ENCODE results near the gene ARHGAP10.

The ARHGAP10 gene

DNA sequence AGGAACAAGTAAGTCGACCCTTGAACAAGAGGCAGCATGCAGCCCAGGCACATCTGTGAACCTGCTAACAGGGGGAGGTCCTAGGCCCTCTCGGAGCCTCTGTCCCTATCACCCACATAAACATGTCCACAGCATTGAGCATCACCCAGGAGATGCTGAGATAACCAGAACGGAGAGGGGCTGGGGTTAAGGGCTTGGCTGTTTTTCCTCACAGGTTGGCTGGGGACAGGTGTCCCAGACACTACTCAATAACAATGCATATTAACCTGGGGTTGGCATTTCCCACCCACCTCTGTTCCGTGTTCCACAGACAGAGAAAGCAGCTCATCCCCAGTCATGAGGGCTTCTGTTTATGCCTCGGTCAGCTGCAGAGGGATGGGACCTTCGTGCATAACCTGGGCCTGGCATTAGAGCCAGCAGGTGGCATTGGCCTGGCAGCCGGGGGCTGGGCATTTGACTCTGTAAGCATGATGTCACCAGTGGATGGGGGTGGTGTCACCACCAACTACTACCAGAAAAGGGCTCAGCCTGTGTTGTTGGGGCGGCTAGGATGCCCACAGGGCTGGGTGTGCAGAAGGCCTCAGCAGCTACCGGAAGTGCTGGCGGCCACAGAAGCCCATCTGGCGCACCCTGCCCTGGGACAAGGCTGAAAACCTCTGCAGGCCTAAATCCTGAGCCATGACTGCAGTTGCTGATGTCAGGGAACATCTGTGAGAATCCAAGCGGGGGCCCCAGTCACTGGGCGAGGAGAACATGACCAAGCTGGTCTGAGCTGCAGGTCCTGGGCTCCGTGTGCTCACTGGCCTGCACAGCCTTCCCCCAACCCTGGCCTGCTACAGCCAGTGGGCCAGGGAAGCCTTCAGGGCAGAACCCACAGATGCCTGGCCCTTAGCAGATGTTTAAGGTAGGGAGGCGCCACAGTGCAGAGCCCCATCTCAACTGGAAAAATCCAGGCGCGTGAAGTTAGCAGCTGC lies 358.9 kb downstream of the ARHGAP10 start:
- Histone ChIP-seq H2AFZ (ENCODE audit: low read length) (no peak overlapping the region), H3K9me2 (replicated peaks; ENCODE audit: insufficient read depth, low read length) (no peaks in the 10 kb centered on the region), H3K27me3 (replicated peaks; ENCODE audit: insufficient read depth, low read length) (no peaks in the 10 kb centered on the region), H3K27ac (ENCODE audit: low read length) (no peak overlapping the region), H3F3A (ENCODE audit: insufficient read depth, low read length) (no peaks in the 10 kb centered on the region), H4K20me1 (ENCODE audit: insufficient read depth, low read length) (no peaks in the 10 kb centered on the region), H3K4me2 (ENCODE audit: low read depth, low read length) (no peak overlapping the region), H3K79me2 (ENCODE audit: low read length) (no peaks in the 10 kb centered on the region), H3K36me3 (replicated peaks; ENCODE audit: insufficient read depth, low read length) (no peaks in the 10 kb centered on the region), H3K4me1 (ENCODE audit: low read length) (no peaks in the 10 kb centered on the region), H3K9ac (ENCODE audit: low read length) (no peak overlapping the region), H3K9me3 (replicated peaks; ENCODE audit: insufficient read depth, low read length) (no peaks in the 10 kb centered on the region), H3K4me3 (ENCODE audit: low read length) (no peak overlapping the region)
- TF ChIP-seq, protein P1, sequence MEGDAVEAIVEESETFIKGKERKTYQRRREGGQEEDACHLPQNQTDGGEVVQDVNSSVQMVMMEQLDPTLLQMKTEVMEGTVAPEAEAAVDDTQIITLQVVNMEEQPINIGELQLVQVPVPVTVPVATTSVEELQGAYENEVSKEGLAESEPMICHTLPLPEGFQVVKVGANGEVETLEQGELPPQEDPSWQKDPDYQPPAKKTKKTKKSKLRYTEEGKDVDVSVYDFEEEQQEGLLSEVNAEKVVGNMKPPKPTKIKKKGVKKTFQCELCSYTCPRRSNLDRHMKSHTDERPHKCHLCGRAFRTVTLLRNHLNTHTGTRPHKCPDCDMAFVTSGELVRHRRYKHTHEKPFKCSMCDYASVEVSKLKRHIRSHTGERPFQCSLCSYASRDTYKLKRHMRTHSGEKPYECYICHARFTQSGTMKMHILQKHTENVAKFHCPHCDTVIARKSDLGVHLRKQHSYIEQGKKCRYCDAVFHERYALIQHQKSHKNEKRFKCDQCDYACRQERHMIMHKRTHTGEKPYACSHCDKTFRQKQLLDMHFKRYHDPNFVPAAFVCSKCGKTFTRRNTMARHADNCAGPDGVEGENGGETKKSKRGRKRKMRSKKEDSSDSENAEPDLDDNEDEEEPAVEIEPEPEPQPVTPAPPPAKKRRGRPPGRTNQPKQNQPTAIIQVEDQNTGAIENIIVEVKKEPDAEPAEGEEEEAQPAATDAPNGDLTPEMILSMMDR (IDR thresholded peaks at IDR 0.05; ENCODE audit: low read length), result no peak
- no peak for TF ChIP-seq EZH2phosphoT487 (IDR thresholded peaks at IDR 0.05; ENCODE audit: low read length)
- no peak for TF ChIP-seq EZH2 (optimal IDR thresholded peaks at IDR 0.05; ENCODE audit: low read depth, low read length)
- no peak for DNase-seq

DNA sequence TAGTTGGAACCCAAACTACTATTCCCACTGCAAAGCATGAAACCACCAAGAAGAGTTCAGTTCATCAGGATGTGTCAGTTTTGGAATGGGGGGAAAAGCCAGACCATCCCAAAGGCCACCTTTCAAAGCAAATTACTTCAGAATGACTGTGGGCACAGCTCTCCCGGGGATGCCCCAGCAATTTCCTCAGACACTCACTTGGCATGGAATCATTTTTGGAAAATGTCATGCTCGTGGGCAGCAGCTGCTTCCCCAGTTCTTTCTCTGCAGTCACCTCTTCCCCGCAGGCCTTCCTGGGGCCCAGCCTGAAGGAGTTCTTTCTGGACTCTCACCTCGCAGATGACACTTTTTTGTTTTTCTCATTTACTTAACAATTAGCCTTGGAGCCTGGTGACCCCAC lies 360.0 kb downstream of the ARHGAP10 start:
- Histone ChIP-seq H3K9ac (ENCODE audit: low read length) (no peak overlapping the region), H3F3A (ENCODE audit: insufficient read depth, low read length) (no peaks in the 10 kb centered on the region), H3K79me2 (ENCODE audit: low read length) (no peaks in the 10 kb centered on the region), H3K4me2 (ENCODE audit: low read depth, low read length) (no peak overlapping the region), H3K36me3 (replicated peaks; ENCODE audit: insufficient read depth, low read length) (no peaks in the 10 kb centered on the region), H3K27me3 (replicated peaks; ENCODE audit: insufficient read depth, low read length) (no peaks in the 10 kb centered on the region), H2AFZ (ENCODE audit: low read length) (no peak overlapping the region), H3K9me2 (replicated peaks; ENCODE audit: insufficient read depth, low read length) (no peaks in the 10 kb centered on the region), H3K27ac (ENCODE audit: low read length) (no peak overlapping the region), H3K4me3 (ENCODE audit: low read length) (no peak overlapping the region), H4K20me1 (ENCODE audit: insufficient read depth, low read length) (no peaks in the 10 kb centered on the region), H3K4me1 (ENCODE audit: low read length) (no peaks in the 10 kb centered on the region), H3K9me3 (replicated peaks; ENCODE audit: insufficient read depth, low read length) (no peaks in the 10 kb centered on the region)
- TF ChIP-seq EZH2 (optimal IDR thresholded peaks at IDR 0.05; ENCODE audit: low read depth, low read length) (no peak), EZH2phosphoT487 (IDR thresholded peaks at IDR 0.05; ENCODE audit: low read length) (no peak)
- TF ChIP-seq, protein P1 (IDR thresholded peaks at IDR 0.05; ENCODE audit: low read length), result no peak
- no peak for DNase-seq

DNA sequence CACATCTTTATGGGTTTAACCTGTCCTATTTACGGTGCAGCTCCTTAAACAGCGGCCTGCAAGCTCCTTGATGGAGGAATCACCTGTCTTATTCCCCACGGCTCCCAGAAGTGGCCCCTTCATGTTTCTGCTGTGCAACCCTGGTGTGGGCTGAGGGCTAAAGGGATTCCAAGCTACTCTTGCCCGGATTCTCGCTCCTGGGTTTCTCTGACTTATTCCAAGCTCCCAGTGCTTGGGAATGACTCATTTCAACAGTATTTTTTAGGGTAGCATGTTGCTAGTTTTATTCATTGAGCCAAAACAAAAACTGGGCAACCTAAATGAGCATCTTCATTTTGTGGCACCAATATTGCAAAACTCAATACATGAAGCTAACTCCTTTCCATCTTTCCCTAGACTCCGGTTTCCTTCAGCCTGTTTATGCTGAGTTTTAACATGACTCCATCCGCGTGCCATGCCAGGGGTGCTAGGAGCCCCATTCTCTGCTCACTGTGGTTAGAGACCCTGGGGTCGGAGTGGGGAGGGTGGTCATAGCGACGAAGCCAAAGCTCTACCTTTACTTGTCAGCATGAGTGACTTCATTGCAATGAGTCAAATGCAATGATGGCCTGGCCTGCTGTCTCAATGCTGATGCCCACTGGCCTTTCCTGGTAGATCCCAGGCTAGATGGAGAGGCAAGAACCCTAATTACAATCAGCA lies 360.6 kb downstream of the ARHGAP10 start:
- DNase-seq, result no peak
- H3K79me2 ChIP-seq (ENCODE audit: low read length), result no peaks in the 10 kb centered on the region
- no peaks in the 10 kb centered on the region for H3K27me3 ChIP-seq (replicated peaks; ENCODE audit: insufficient read depth, low read length)
- H3K4me1 ChIP-seq (ENCODE audit: low read length), result no peaks in the 10 kb centered on the region
- H3K36me3 ChIP-seq (replicated peaks; ENCODE audit: insufficient read depth, low read length), result no peaks in the 10 kb centered on the region
- H3K9me2 ChIP-seq (replicated peaks; ENCODE audit: insufficient read depth, low read length), result no peaks in the 10 kb centered on the region
- no peak overlapping the region for H3K4me3 ChIP-seq (ENCODE audit: low read length)
- no peak overlapping the region for H3K27ac ChIP-seq (ENCODE audit: low read length)
- no peaks in the 10 kb centered on the region for H3K9me3 ChIP-seq (replicated peaks; ENCODE audit: insufficient read depth, low read length)
- no peak overlapping the region for H3K4me2 ChIP-seq (ENCODE audit: low read depth, low read length)
- no peak overlapping the region for H3K9ac ChIP-seq (ENCODE audit: low read length)
- no peak for TF ChIP-seq EZH2 (optimal IDR thresholded peaks at IDR 0.05; ENCODE audit: low read depth, low read length)
- no peak for TF ChIP-seq EZH2phosphoT487 (IDR thresholded peaks at IDR 0.05; ENCODE audit: low read length)
- TF ChIP-seq, protein P1 (IDR thresholded peaks at IDR 0.05; ENCODE audit: low read length), result no peak
- H2AFZ ChIP-seq (ENCODE audit: low read length), result no peak overlapping the region
- H3F3A ChIP-seq (ENCODE audit: insufficient read depth, low read length), result no peaks in the 10 kb centered on the region
- H4K20me1 ChIP-seq (ENCODE audit: insufficient read depth, low read length), result no peaks in the 10 kb centered on the region

All from MM.1S (cell line).